Chondrocyte (in vitro differentiated cells): ENCODE measurements around the gene RNF144A. TPM values are rescaled to one million over a fixed set of nuclear protein-coding genes. Genes with fewer than 3 reads are reported as not detected.

ENCODE experiments used
- DNase-seq: peaks from one replicate; pipeline ENCODE4 v3.0.0; 2021; ENCODE audit warnings: mixed read lengths, low spot score
- H3K27ac Mint-ChIP-seq: one replicate; pipeline ENCODE4 v1.8.0; 2021; ENCODE audit warnings: mild to moderate bottlenecking, moderate library complexity, mixed read lengths; ENCODE audit not compliant: unreplicated experiment
- H3K27me3 Mint-ChIP-seq: 2 replicates; pipeline ENCODE4 v1.8.0; 2021; ENCODE audit warnings: low read depth, mixed read lengths
- H3K36me3 Mint-ChIP-seq: 2 replicates; pipeline ENCODE4 v1.8.0; 2021; ENCODE audit warnings: low read depth, mixed read lengths
- H3K4me1 Mint-ChIP-seq: 2 replicates; pipeline ENCODE4 v1.8.0; 2021; ENCODE audit warnings: low read depth, mild to moderate bottlenecking, mixed read lengths
- H3K4me3 Mint-ChIP-seq: one replicate; pipeline ENCODE4 v1.8.0; 2021; ENCODE audit warnings: mild to moderate bottlenecking, moderate library complexity, mixed read lengths; ENCODE audit not compliant: unreplicated experiment
- H3K9me3 Mint-ChIP-seq: 2 replicates; pipeline ENCODE4 v1.8.0; 2021; ENCODE audit warnings: low read depth, mixed read lengths
- CTCF ChIP-seq: fragments of 200-600 bp; sonication (generic); IDR thresholded peaks from 2 replicates; pipeline ENCODE4 v1.5.0; 2021; ENCODE audit warnings: antibody characterized with exemption, mild to moderate bottlenecking, moderate library complexity
- total RNA-seq: library from RNA; stranded (reverse); gene quantifications from 3 replicates; pipeline ENCODE4 v1.2.1, GENCODE V29; 2021

The RNF144A gene
- total RNA-seq, 1 donor from 2014 or later: 10.9 TPM

- no peak for DNase-seq
- Mint-ChIP-seq H3K27me3 (no peaks in the 10 kb centered on the region), H3K36me3 (no peaks in the 10 kb centered on the region), H3K4me3 (no peak overlapping the region), H3K27ac (no peak overlapping the region), H3K4me1 (peaks cover 20% of the 10 kb centered on the region), H3K9me3 (peaks cover 2% of the 10 kb centered on the region)
- TF ChIP-seq CTCF: no peak
These were observed 10.5 kb downstream of the RNF144A start for GRCh38 chr2:6927753-6928152.

- H3K36me3 Mint-ChIP-seq: no peaks in the 10 kb centered on the region
- peaks cover 2% of the 10 kb centered on the region for H3K9me3 Mint-ChIP-seq
- peaks cover 24% of the 10 kb centered on the region for H3K4me1 Mint-ChIP-seq
These were observed 11.2 kb downstream of the RNF144A start for GRCh38 chr2:6928452-6928851.

GRCh38 chr2:6929196-6929819, 12.1 kb downstream of the RNF144A start:
- H3K27me3 Mint-ChIP-seq: no peaks in the 10 kb centered on the region
- no peak for DNase-seq
- no peaks in the 10 kb centered on the region for H3K36me3 Mint-ChIP-seq
- H3K27ac Mint-ChIP-seq: no peak overlapping the region
- no peak overlapping the region for H3K4me3 Mint-ChIP-seq
- no peak for TF ChIP-seq CTCF
- peaks cover 2% of the 10 kb centered on the region for H3K9me3 Mint-ChIP-seq
- peaks cover 24% of the 10 kb centered on the region for H3K4me1 Mint-ChIP-seq

More at GRCh38 chr2:6928452-6928851, 11.2 kb downstream of the RNF144A start:
- Mint-ChIP-seq H3K27me3 (no peaks in the 10 kb centered on the region), H3K4me3 (no peak overlapping the region), H3K27ac (peak overlapping the region; percentile 10)
- no peak for TF ChIP-seq CTCF
- DNase-seq: no peak

GRCh38 chr2:6930923-6931647, 13.9 kb downstream of the RNF144A start:
- H3K4me1 Mint-ChIP-seq: peaks cover 24% of the 10 kb centered on the region
- no peak for TF ChIP-seq CTCF
- H3K36me3 Mint-ChIP-seq: peaks cover 3% of the 10 kb centered on the region
- DNase-seq: no peak
- peaks cover 6% of the 10 kb centered on the region for H3K9me3 Mint-ChIP-seq
- H3K27me3 Mint-ChIP-seq: no peaks in the 10 kb centered on the region
- no peak overlapping the region for H3K27ac Mint-ChIP-seq
- H3K4me3 Mint-ChIP-seq: no peak overlapping the region

GRCh38 chr2:6931753-6932152, 14.5 kb downstream of the RNF144A start:
- no peak overlapping the region for H3K27ac Mint-ChIP-seq
- no peaks in the 10 kb centered on the region for H3K27me3 Mint-ChIP-seq
- H3K36me3 Mint-ChIP-seq: peaks cover 3% of the 10 kb centered on the region
- TF ChIP-seq CTCF: no peak
- no peak overlapping the region for H3K4me3 Mint-ChIP-seq
- peaks cover 24% of the 10 kb centered on the region for H3K4me1 Mint-ChIP-seq
- H3K9me3 Mint-ChIP-seq: peaks cover 6% of the 10 kb centered on the region
- DNase-seq: no peak
